HG03103 (cell line): Measurements from ENCODE around the gene IGF2BP2.
"Not testable (repeated sequence)": the region's sequence is repeated elsewhere in the genome, so short reads cannot be mapped to it uniquely, and the experiment has no call there.

Experiments
- ATAC-seq: cut with Tn5 transposase; IDR thresholded peaks from one replicate; pipeline ENCODE4 v1.9.1; 2021; ENCODE audit warnings: low read depth; ENCODE audit not compliant: unreplicated experiment

IGF2BP2 gene

GRCh38 chr3:185647880-185648210 is 177.0 kb downstream of the IGF2BP2 start:
- ATAC-seq, result no peak

- no peak for ATAC-seq
Observed at GRCh38 chr3:185647134-185647879, 177.5 kb downstream of the IGF2BP2 start.

DNA sequence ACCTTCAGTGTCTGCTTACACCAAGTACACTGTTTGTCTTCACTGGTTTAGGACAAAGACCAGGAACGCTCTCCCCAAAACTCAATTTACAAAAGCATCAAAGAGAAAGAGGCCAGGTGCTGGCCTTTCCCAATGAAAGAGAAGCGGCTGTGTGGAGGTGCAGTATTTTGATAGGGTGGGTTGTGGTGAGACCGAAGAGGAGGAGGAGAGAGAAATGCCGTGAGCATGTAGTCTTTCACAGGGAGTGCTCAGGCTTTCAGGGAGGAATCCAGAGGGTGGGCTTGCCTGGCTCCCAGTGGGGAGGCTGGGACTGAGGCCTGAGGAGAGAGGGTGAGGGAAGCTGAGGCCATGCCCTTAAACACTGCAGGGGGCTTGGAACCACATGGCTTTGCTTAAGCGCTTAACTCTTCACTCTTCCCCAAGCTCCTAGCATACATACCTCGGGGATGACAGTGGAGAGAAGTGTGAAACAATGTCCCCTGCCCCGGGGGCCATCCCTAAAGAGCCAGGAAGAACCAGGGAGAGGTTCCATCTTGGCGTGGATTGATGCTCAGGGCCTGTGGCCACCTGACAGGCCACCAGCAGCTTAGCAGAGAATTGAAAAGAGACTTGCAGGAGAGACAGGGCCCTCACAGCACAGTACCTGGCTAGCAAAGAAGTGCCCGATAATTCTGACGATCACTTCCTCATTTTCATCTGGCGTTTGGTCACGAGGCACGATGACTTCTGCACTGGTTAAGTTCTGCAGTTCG is 178.3 kb downstream of the IGF2BP2 start:
- ATAC-seq, result no peak

- no peak for ATAC-seq
Observed at GRCh38 chr3:185645596-185646381, 179.1 kb downstream of the IGF2BP2 start.

- ATAC-seq, result not testable (repeated sequence)
Observed at GRCh38 chr3:185645191-185645590, 179.7 kb downstream of the IGF2BP2 start.

- ATAC-seq, result no peak
Observed at GRCh38 chr3:185640308-185640707, 184.5 kb downstream of the IGF2BP2 start.

DNA sequence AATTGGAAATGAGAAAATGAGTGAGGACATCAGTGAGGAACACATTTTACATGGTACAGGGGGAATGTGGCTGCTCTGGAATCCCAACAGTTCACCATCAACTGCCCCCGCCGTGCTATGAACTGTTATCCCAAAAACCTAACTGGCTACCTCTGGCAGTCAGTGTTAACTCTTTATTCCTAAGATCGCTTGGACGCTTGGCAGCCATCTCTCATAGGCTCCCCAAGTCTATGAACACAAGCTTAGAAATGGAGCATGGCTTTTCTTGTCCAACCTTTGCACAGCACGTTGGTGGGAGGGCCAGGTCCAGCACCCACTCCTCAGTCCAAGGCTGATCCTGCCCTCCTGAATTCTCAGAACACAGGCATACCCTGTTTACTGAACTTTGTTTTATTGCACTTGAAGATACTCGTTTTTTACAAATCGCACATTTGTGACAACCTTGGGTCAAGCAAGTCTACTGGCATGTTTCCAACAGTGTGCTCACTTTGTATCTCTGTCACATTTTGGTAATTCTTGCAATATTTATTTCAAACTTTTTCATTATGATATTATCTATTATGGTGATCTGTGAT is 185.1 kb downstream of the IGF2BP2 start:
- ATAC-seq, result no peak

DNA sequence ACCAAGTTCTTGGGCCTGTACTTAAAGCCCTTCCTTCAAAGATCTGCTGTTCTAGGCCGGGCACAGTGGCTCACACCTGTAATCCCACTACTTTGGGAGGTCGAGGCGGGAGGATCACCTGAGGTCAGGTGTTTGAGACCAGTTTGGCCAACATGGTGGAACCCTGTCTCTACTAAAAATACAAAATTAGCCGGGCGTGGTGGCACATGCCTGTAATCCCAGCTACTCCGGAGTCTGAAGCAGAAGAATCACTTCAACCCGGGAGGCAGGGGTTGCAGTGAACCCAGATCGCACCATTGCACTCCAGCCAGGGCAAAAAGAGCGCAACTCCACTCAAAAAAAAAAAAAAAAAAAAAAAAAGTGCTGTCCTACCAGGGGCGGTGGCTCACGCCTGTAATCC is 186.2 kb downstream of the IGF2BP2 start:
- ATAC-seq, result not testable (repeated sequence)

- no peak for ATAC-seq
Observed at GRCh38 chr3:185637388-185637787, 187.5 kb downstream of the IGF2BP2 start.

DNA sequence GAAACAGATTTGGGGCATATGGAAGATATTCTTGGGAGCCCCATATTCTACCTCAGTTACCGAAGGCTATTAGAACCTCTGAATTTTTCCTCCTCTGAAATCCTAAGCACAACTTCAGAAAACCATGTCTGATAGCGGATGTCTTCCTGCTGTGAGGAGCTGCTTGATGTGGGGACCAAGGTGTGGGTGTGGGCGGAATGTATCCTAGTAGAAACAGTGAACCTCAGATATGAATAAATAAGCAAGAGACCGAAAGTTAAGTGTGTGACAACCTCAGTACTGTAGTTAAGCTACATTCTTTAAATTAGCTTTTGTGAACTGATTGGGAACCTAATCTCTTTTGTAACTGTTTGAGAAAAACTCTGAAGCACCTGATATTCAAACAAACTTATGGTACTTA is 191.8 kb downstream of the IGF2BP2 start:
- no peak for ATAC-seq

- ATAC-seq, result no peak
Observed at GRCh38 chr3:185631508-185632206, 193.2 kb downstream of the IGF2BP2 start.

GRCh38 chr3:185631108-185631507 is 193.7 kb downstream of the IGF2BP2 start:
- no peak for ATAC-seq

DNA sequence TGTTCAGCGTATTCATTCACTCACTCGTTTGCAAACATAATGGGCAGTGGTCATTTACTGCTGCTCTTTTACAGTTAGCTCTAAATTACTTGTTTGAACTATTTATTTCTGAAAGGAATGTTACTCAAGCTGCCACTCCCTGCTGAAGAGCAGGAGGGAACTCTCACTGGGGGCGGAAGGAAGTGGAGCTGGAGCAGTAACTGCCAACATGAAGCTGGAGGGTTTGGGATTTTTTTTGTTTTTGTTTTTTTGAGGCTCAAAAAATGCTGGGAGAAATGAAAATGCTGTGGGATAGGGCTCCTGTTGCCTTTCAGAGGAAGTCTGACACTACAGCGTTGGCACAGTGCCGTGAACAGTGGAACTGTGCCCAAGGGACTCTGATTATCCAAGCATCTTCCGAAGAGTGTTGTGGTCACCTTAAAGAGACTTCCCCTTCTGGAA is 194.6 kb downstream of the IGF2BP2 start:
- ATAC-seq, result no peak

GRCh38 chr3:185629554-185630181 is 195.2 kb downstream of the IGF2BP2 start:
- ATAC-seq, result no peak

- ATAC-seq, result no peak
Observed at GRCh38 chr3:185625784-185626183, 199.1 kb downstream of the IGF2BP2 start.

DNA sequence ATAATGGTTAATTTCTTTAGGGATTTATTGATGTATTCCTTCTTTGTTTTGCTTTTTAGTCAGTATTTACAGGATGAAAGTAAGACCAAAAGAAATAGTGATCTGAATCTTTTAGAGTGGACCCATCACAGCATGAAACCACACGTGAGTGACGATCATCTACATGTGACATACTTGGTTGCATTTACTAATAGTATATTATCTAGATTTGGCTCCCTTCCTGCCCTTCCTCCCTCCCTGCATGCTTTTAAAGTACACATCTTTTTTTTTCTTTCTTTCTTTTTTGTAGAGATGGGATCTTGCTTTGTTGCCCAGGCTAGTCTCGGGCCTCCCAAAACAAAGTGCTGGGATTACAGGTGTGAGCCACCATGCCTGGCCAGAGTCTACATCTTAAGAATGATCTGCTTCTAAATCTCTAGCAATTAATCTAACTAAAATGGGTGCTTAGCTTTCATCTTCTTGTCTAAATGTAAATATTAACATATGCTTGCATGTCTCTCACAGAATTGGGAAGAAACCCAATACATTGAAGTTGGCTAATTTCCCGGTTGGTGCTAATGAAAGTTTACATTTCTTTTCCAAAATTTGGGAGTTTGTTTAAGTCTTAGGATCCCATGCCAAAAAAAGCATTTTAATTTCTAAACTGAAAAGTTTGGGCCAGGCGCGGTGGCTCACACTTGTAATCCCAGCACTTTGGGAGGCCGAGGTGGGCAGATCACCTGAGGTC is 200.7 kb downstream of the IGF2BP2 start:
- ATAC-seq, result no peak

GRCh38 chr3:185613016-185613415 is 211.8 kb downstream of the IGF2BP2 start:
- ATAC-seq, result no peak

GRCh38 chr3:185606196-185606595 is 218.6 kb downstream of the IGF2BP2 start:
- no peak for ATAC-seq

DNA sequence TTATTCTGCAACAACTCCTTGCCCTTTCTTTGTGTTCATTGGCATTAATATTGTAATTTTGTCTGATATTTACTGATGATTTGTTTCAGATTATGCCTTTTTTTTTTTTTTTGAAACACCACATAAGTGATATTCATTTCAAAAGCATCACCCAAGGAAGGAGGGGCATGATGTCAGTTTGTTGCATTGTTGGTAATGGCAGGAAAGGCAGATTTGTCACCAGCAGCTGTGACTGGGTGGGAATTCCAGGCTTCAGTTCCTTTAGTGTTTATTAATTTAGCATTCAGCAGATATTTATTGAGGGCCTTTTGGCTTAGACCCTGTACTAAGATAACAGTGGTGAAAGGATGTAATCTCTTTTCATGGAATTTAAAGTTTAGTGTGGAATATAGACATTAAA is 219.3 kb downstream of the IGF2BP2 start:
- no peak for ATAC-seq
